Neural progenitor cell (in vitro differentiated cells): Measurements from ENCODE around the gene SLC35F3.

ENCODE experiments used
- EZH2 ChIP-seq: fragments of 200-600 bp; sonication (generic); IDR thresholded peaks from 2 replicates; pipeline ENCODE4 v1.6.1; 2017; ENCODE audit warnings: antibody characterized with exemption, mild to moderate bottlenecking, moderate library complexity
- EZH2phosphoT487 ChIP-seq: fragments of 200-600 bp; sonication (generic); IDR thresholded peaks from 2 replicates; pipeline ENCODE4 v1.6.1; 2017; ENCODE audit warnings: antibody characterized with exemption
- TF ChIP-seq, protein P1 (sequence below): fragments of 200-600 bp; sonication (generic); IDR thresholded peaks from 2 replicates; pipeline ENCODE4 v1.5.1; 2017; ENCODE audit warnings: antibody characterized with exemption, mild to moderate bottlenecking

DNA sequence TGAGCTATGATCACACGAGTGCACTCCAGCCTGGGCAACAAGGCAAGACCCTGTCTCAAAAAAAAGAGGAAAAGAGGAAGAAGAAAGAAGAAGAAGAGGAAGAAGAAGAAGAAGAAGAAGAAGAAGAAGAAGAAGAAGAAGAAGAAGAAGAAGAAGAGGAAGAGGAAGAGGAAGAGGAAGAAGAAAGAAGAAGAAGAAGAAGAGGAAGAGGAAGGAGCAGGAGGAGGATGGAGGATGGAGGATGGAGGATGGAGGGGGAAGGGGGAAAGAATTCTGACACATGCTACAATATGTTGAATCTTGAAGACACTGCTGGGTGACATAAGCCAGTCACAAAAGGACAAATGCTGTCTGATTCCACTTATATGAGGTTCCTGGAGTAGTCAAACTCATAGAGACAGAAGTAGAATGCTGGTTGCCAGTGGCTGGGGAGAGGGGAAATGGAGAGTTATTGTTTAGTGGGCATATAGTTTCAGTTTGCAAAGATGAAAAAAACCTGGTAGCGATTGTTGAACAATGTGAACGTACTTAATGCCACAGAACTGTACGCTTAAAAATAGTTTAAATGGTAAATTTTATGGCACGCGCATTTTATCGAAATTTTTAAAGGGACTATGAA is 421.5 kb downstream of the SLC35F3 start:
- no peak for TF ChIP-seq EZH2
- no peak for TF ChIP-seq EZH2phosphoT487
- TF ChIP-seq, protein P1, sequence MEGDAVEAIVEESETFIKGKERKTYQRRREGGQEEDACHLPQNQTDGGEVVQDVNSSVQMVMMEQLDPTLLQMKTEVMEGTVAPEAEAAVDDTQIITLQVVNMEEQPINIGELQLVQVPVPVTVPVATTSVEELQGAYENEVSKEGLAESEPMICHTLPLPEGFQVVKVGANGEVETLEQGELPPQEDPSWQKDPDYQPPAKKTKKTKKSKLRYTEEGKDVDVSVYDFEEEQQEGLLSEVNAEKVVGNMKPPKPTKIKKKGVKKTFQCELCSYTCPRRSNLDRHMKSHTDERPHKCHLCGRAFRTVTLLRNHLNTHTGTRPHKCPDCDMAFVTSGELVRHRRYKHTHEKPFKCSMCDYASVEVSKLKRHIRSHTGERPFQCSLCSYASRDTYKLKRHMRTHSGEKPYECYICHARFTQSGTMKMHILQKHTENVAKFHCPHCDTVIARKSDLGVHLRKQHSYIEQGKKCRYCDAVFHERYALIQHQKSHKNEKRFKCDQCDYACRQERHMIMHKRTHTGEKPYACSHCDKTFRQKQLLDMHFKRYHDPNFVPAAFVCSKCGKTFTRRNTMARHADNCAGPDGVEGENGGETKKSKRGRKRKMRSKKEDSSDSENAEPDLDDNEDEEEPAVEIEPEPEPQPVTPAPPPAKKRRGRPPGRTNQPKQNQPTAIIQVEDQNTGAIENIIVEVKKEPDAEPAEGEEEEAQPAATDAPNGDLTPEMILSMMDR: no peak
